ENCODE data around the gene LMX1B.

- TF ChIP-seq CTCF (IDR thresholded peaks at IDR 0.05) (no peak), POLR2A (IDR thresholded peaks at IDR 0.05) (no peak), EP300 (IDR thresholded peaks at IDR 0.05) (no peak), POLR2AphosphoS5 (IDR thresholded peaks at IDR 0.05) (no peak)
Measured at GRCh38 chr9:126624479-126624826, 10.7 kb downstream of the LMX1B start.

Measured in stomach (tissue), 4 donors.